ENCODE results near the gene PIEZO2.
"Not testable (repeated sequence)": the region's sequence is repeated elsewhere in the genome, so short reads cannot be mapped to it uniquely, and the experiment has no call there.

The PIEZO2 gene

DNA sequence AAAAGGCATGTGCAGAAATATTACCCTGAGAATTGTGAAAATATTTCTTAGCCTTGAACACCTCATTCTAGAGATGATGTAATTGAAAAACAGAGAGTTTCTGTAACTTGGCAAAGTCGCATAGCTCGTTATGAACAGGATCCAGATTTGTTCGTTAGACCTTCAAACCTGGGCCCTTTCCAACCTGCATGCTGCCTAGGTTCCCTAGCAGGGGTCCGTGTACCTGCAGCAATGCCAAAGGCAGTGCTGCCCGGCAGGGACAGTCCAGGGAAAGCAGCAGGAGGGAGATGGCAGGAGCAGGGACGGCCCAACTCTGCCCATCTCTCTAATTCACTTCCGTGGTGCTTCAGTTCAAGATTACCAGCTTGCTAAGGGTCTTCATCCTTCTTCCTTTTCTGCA is 12.0 kb downstream of the PIEZO2 start:
- TF ChIP-seq, protein P1, sequence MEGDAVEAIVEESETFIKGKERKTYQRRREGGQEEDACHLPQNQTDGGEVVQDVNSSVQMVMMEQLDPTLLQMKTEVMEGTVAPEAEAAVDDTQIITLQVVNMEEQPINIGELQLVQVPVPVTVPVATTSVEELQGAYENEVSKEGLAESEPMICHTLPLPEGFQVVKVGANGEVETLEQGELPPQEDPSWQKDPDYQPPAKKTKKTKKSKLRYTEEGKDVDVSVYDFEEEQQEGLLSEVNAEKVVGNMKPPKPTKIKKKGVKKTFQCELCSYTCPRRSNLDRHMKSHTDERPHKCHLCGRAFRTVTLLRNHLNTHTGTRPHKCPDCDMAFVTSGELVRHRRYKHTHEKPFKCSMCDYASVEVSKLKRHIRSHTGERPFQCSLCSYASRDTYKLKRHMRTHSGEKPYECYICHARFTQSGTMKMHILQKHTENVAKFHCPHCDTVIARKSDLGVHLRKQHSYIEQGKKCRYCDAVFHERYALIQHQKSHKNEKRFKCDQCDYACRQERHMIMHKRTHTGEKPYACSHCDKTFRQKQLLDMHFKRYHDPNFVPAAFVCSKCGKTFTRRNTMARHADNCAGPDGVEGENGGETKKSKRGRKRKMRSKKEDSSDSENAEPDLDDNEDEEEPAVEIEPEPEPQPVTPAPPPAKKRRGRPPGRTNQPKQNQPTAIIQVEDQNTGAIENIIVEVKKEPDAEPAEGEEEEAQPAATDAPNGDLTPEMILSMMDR (IDR thresholded peaks at IDR 0.05; ENCODE audit: extremely low read depth, missing control alignments), result no peak
- DNase-seq (ENCODE audit: low spot score), result no peak

DNA sequence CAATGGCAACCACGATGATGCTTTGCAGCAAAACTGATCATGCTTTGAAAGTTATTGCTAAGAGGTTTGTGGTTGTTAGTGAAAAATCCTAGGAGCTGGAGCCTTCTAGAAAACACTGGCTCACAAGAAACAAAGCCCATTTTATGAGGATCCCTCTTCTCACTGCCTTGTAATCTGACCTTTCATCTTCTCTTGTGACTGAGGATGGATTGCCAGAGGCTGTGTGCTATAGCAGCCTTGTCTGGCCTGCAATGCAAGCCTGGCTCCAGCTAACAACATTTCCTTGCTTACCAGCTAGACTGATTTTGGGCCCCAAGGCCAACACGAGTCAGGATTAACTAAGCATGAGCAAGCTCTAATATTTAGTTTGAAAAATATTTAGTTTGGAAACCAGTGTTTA is 13.1 kb downstream of the PIEZO2 start:
- DNase-seq (ENCODE audit: low spot score), result no peak
- TF ChIP-seq, protein P1 (IDR thresholded peaks at IDR 0.05; ENCODE audit: extremely low read depth, missing control alignments), result no peak

DNA sequence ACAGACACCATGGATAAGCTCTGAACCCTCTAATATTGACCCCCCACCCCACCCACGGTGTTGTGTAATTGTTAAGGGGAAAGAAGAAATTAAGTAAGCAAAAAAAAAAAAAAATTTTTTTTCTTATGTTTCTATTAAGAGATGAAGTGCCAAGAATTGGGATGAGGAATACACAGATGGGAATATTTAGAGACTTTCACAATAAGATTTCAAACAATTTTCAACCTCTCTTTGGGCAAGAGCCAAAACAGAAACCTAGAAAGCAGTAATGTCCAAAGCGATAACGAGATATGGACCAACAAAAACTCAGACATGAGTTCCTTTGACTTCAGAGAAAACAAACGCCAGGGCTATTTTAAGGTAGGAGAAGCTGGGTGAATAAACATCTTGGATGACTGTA is 14.4 kb downstream of the PIEZO2 start:
- no peak for DNase-seq (ENCODE audit: low spot score)
- TF ChIP-seq, protein P1 (IDR thresholded peaks at IDR 0.05; ENCODE audit: extremely low read depth, missing control alignments), result no peak

DNA sequence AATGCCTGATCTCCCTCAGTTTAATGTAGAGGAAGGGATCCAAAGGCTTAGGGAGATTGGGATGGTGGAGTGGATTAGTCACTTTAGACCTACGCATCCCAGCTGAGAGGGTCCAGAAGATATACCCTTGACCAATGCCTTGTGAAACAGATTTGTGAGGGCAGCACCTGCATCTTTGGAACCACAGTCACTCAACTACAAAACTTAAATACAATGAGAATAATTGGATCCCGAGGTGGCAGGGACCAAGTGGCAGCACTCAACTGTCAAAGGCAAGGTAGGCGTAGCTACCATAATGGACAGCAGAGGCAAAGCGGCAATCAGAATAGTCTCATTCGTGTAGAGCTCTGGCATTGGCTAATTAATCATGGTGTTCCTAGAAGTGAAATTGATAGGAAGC is 20.3 kb downstream of the PIEZO2 start:
- DNase-seq (ENCODE audit: low spot score), result not testable (repeated sequence)

DNA sequence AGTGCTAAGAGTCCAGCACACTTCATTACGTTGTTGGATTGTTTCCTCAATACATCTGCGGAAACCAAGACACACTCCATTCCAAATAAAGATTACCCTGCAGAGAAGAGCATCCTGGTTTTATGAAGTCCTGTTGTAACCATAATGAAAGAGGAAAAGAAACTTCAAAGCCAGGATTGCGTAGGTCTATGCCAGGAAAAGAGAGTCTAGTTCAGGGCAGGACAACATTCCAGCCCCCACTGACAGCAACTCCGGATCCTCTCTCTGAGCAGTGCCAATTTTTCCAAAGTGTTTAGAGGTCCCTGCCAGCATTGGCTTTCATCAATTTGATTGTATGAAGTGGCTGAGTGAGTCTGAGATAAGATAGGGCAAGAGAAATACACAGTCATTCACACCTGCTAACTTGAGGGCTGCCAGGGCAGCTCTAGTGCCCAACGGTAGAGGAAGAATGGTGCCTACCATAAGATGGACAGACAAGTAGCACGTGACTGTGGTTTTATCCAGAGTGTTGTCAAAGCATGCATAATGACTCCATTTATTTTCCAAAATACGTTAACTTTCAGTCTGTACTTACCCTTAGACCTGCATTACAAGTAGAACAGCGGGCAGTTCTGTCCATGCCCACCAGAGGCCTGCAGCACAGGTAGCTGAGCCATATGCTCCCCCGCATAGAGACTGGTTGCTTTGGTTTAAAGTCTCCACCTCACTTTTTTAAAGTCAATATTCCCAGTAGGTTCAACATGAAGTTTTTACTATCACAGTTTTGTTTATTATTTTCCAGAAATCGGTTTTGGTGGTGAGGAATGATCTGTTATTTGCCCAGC is 23.7 kb downstream of the PIEZO2 start:
- TF ChIP-seq, protein P1 (IDR thresholded peaks at IDR 0.05; ENCODE audit: extremely low read depth, missing control alignments), result no peak
- no peak for DNase-seq (ENCODE audit: low spot score)

DNA sequence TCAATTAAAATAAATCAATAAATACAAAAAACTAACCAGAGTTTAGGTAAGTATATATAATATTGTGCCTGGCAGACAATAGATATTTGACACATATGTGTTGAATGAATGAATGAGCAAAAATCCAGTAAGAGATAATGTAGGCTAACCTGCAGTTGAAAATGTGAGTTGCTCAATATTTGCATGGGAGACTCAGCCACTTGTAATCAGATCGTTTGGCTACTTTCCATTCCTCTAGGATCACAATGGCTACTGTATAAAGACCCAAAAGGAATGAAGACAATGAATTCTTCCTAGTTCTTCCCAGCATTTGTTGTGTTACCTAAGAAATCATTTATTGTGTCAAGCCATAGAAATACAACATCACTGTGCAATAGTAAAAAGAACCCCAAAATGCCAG is 25.3 kb downstream of the PIEZO2 start:
- TF ChIP-seq, protein P1 (IDR thresholded peaks at IDR 0.05; ENCODE audit: extremely low read depth, missing control alignments), result no peak
- no peak for DNase-seq (ENCODE audit: low spot score)

DNA sequence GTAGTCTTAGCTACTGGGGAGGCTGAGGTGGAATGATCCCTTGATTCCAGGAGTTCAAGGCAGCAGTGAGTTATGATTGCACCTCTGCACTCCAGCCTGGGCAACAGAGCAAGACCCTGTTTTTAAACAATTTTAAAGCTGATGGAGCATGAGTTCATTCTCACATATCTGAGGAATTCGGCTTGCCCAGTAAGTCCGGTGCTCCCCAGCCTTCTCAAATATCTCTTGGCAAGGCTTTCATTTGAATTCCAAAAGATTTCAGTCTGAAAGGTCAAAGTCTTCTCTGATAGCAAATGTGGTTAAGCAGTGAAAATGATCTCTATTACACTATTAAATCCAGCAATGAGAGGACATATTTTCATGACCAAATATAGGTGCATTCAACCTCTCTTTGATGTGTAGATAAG is 27.9 kb downstream of the PIEZO2 start:
- TF ChIP-seq, protein P1 (IDR thresholded peaks at IDR 0.05; ENCODE audit: extremely low read depth, missing control alignments), result no peak
- no peak for DNase-seq (ENCODE audit: low spot score)
